Endothelial cell of umbilical vein (primary cell): ENCODE data around the gene MEIOB.

ENCODE experiments used
- POLR2A ChIP-seq: IDR thresholded peaks from 2 replicates; pipeline ENCODE4 v1.6.1; 2012; ENCODE audit warnings: low read depth, mild to moderate bottlenecking, control low read depth, low read length
- POLR2AphosphoS5 ChIP-seq: IDR thresholded peaks from 2 replicates; pipeline ENCODE4 v1.6.1; 2012; ENCODE audit warnings: low read depth, mild to moderate bottlenecking, control low read depth, low read length, moderate library complexity; ENCODE audit not compliant: insufficient read depth
- TF ChIP-seq, protein P1 (sequence below), 2 donors: IDR thresholded peaks; 1 replicate in 1 of 2; 2 replicates in 1 of 2; pipeline ENCODE4 v1.5.1; 2011; ENCODE audit warnings: low read length in 2 of 2, mild to moderate bottlenecking in 2 of 2, moderate library complexity in 2 of 2, control low read depth in 1 of 2, inconsistent platforms in 1 of 2, low read depth in 1 of 2; ENCODE audit not compliant: insufficient read depth in 1 of 2; ENCODE audit errors: extremely low read depth in 1 of 2

DNA sequence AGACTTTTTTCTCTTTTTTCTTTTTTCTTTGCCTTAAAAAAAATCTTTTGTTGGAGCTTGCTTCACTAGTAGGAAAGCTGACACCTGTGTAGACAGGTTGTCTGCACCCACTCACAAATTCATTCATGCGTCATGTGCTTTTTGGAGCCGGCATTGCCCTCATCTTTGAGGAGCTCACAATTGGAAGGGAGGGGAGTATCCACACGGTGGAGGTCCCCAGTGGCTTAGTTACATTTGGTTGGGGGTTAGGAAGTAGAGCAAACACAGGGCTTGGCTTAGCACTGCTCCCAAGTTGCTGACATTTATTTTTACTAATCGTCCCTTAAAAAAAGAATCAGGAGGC lies 18.7 kb upstream of the MEIOB start:
- TF ChIP-seq, protein P1, sequence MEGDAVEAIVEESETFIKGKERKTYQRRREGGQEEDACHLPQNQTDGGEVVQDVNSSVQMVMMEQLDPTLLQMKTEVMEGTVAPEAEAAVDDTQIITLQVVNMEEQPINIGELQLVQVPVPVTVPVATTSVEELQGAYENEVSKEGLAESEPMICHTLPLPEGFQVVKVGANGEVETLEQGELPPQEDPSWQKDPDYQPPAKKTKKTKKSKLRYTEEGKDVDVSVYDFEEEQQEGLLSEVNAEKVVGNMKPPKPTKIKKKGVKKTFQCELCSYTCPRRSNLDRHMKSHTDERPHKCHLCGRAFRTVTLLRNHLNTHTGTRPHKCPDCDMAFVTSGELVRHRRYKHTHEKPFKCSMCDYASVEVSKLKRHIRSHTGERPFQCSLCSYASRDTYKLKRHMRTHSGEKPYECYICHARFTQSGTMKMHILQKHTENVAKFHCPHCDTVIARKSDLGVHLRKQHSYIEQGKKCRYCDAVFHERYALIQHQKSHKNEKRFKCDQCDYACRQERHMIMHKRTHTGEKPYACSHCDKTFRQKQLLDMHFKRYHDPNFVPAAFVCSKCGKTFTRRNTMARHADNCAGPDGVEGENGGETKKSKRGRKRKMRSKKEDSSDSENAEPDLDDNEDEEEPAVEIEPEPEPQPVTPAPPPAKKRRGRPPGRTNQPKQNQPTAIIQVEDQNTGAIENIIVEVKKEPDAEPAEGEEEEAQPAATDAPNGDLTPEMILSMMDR (IDR thresholded peaks at IDR 0.05; ENCODE audit: extremely low read depth in 1 of 2, insufficient read depth in 1 of 2, low read depth in 1 of 2, low read length in 2 of 2) = no peak
- TF ChIP-seq POLR2A (no peak), POLR2AphosphoS5 (no peak)
